Stomach (tissue), 4 donors: ENCODE results near the gene GATA6.

Source experiments
- POLR2A ChIP-seq, 4 donors: fragments of 450-650 bp; IDR thresholded peaks; one replicate each; pipeline ENCODE4 v1.6.1; 2016; ENCODE audit warnings: antibody characterized with exemption in 4 of 4, control low read depth in 2 of 4, mild to moderate bottlenecking in 1 of 4, moderate library complexity in 1 of 4
- POLR2AphosphoS5 ChIP-seq, 3 donors: sonication (generic); formaldehyde crosslinking; IDR thresholded peaks; one replicate each; pipeline ENCODE4 v1.6.1; 2016; ENCODE audit warnings: antibody characterized with exemption in 3 of 3

- TF ChIP-seq POLR2AphosphoS5 (IDR thresholded peaks at IDR 0.05) (no peak), POLR2A (IDR thresholded peaks at IDR 0.05) (no peak)
Measured at GRCh38 chr18:22198163-22198562, 28.8 kb downstream of the GATA6 start.
